ENCODE data around the gene TEC. TPM values are rescaled to one million over a fixed set of nuclear protein-coding genes. Genes with fewer than 3 reads are reported as not detected.
"Not testable (repeated sequence)": the region's sequence is repeated elsewhere in the genome, so short reads cannot be mapped to it uniquely, and the experiment has no call there.

TEC gene
- total RNA-seq, 2 experiments from 2014 or later = 1.7 to 2.2 TPM

DNA sequence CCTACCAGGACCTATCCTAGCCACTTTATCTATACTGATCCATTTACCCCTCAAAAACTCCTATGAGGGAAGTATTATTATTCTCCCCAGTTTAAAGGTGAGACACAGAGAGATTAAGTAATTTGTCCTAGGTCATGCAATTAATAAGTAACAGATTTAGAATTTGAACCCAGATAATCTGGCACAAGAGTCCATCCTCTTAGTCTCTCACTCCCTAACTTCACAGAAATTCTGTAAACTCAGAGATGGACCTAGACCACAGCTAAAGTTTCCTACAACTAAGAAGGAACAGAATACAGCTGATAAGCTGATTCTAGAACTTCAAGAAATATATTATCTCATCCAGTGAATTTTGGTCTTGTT is 58.7 kb downstream of the TEC start:
- ChIA-PET POLR2A (no interaction called here), CTCF (no interaction called here)

DNA sequence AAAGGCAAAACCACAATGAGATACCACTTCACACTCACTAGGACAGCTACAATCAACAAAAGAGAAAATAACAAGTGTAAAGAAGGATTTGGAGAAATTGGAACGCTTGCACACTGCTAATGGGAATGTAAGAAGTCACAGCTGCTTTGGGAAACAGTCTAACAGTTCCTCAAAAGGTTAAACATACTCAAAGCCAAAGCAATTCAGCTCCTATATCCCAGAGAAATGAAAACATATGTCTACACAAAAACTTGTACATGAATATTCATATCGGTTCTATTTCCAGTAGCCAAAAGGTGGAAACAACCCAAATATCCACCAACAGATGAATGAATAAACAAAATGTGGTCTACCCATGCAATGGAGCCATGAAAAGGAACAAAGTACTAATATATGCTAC is 64.0 kb downstream of the TEC start:
- ChIA-PET POLR2A (no interaction called here), CTCF (no interaction called here)

DNA sequence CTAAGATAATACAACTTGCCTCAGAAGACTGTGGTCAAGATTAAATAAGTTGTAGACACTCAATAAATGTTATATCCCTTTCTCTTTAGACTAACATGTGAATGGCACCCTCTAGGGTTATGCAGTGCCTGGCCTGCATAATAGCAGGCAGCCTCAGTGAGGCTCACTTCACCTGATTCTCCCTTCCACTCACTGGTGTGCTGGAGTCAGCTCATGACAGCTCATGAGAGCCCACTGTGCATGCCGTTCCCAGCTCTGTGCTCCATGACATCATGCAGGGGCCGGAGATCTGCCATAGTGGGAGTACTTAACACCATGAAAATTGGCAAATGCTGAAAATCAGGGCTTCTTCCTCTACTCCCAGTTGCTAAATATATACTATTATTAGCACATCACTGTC is 64.5 kb downstream of the TEC start:
- CTCF ChIA-PET = interaction anchor here (0.5 kb wide), 1 partner anchor 96 kb away, joined by 3 read pairs; no protein-coding TSS in a partner anchor
- POLR2A ChIA-PET = no interaction called here

DNA sequence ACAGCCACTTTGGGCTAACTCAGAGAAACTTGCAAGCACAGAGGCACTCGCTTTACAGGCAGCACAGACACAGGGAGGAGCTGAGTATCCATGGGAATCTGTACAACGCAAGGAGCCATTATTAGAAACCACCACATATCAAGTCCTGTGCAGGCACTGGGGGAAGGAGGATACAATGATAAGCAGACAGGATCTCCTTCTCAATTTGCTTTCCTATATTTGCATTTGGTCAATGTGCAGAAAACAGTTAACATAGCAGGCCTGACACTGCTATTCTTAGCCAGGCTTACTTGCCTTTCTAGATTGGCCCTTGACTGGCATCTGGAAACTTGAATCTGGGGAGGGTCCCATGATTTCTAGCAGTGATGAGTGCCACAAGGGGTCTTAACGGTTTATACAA is 65.8 kb downstream of the TEC start:
- POLR2A ChIA-PET = no interaction called here
- CTCF ChIA-PET = no interaction called here

DNA sequence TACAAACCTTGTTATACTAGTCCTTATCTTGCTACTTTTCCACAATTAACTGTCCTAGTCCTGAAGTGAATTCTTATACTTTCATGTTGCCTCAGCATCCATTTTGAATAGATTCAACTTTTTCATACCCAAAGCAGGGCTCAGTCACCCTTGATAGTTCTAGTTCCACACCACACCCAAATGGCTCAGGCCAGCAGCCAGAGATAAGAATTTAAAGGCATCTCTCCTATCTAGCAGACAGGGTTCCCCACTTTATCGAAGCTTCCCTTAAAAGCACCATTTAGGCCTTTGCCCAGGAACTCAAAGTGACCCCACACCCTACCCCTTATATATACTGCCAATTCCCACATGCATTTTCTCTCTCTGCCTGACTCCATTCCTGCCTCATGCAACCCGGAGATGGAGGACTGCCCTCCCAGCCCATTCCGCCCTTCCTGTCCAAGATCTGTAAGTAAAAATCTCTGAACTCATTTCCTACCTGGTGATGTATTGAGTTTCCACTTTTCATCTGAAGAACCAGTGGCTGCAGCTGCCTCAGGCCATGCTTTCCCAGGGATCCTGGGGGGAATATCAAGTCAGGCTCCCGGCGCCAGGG is 71.9 kb downstream of the TEC start:
- ChIA-PET POLR2A (no interaction called here), CTCF (no interaction called here)

DNA sequence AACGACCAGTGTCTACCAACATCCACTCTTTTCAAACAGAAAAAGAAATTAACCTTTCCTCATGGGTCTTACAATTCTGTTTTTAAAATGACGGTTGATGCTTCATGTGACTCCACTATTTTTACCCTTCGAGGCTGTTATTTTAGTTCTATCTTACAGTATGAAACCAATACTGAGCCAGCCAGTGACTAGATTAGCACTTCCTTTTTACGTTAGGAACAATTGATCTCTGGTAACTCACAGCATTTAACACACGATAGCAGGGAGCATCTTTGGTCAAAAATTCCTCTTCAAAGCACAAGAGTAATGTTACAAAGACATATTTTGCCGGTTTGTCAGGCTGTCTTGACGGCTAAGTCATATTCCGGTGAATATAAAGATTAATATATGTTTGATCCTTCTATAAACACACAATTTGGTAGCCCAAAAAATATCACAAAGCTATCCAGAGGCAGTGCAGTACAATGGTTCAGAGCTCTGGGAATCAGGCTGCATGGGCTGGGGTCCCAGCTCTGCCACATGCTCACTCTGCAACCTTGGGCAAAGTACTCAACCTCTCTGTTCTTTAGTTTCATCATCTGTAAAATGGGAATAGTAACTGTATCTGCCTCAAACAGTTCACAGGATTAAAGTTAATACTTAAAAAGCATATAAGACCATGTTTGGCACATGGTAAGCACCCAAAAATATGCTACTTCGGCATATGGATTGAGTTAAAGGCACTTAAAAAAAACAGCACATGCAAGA is 72.7 kb downstream of the TEC start:
- POLR2A ChIA-PET = no interaction called here

DNA sequence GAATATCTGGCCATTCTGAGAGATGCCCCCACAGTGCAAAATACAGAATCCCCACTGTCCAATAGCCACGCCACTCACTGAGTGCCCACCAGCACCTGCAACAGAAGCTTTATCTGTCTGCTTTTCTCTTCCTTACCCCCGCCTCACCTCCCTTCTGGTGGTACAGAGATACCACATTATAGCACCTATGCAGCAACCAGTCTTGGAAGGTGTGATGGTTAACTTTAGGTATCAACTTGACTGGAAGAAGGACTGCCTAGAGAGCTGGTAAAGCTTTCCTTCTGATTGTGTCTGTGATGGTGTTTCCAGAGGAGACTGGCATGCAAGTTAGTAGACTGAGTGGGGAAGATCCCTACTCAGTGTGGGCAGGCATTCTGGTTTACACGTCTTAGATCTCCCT is 73.8 kb downstream of the TEC start:
- ChIA-PET POLR2A (no interaction called here), CTCF (no interaction called here)

More for the DNA sequence above, 72.7 kb downstream of the TEC start:
- CTCF ChIA-PET = no interaction called here

DNA sequence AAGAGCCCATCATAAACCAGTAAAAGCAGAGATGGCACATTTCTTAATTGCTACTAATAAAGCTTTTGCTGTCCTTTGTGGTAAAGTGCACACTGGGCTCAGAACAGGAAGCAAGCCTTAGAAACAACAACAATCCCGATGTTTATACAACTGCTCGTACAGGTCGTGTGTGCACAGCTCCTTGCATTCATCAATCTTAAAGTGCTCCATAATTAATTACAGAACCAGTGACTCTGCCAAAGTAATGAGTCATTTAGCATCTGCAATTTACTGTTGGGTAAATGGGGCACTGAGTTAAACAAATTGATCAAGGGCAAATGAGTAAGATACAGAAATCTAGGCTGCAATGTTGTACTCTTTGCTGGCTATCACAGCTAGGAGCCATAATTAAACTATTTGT is 74.3 kb downstream of the TEC start:
- ChIA-PET POLR2A (no interaction called here), CTCF (no interaction called here)

DNA sequence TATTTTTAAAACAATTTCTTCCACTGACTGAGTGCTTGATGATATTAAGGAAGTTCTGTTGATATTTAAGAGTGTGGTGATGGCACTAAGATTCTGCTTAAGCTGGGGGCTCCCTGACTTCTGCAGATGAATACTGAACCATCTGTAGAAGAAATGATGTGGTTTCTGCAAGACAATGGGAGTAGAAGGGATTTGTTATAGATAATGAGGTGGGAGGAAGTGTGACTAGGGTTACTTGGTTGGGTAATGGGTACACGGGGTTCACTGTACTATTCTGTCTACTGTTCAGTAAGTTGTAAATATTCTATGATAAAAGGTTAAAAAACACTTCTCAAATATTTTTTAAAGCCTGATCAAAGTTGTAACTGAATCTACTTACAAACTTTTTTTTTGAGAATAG is 74.7 kb downstream of the TEC start:
- POLR2A ChIA-PET = no interaction called here
- CTCF ChIA-PET = no interaction called here

DNA sequence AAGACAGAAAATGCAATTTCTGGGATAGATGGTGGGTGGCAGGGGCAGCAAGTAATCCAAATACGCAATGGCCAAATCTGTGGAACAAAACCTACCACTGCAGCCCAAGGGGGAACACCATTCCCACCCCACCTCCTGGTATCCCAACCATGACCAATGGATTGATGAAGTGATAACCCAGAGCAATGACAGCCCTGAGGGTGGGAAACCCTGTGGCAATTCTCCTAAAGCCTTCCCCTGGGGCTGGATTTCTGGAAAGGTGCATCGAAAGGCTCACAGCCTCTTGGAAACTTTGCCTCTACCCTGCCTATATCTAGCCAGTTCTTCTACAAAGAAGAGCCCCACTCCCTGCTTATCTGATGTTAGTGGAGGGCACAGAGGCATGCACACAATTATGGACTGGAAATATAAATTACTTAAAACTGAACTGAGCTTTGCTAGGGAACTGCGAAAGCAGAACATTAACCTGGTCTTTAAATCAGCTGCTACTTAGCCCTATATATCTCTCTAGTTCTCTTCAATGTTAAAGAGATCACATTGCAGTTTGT is 75.6 kb downstream of the TEC start:
- ChIA-PET POLR2A (no interaction called here), CTCF (interaction anchor here (0.6 kb wide), 1 partner anchor 39 kb away, joined by 3 read pairs; no protein-coding TSS in a partner anchor)

DNA sequence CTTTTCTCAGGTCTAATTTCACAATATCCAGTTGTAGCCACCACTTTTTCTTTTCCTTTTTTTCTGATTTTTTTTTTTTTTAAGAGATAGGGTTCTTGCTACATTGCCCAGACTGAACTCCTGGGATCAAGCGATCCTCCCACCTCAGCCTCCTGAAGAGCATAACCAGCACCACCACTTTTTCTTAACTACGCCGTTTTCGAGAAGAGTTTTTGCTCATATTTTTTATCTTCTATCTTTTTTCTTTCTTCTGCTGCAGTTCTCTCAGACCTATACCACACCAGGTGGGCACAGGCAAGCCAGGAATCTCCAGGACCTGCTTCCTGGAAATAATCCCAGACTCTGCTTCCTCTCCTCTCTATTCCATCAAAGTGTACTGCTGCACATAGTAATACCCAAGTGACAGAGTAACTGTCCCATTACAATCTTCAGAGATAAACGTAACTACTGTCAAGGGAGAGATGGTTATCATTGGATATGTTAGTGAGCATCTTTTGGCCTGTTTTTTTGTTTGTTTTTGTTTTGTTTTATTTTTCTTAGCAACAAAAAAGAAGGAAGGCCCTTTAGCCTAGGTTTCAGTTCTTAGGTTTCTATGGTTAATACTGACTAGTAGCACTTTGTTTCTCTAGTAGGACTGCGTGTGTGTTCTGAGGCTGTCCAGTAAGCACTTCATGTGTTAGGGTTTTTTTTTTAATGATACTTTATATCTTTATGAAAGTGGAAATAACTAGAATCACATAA is 76.4 kb downstream of the TEC start:
- POLR2A ChIA-PET = no interaction called here
- CTCF ChIA-PET = interaction anchor here (0.6 kb wide), 1 partner anchor 40 kb away, joined by 3 read pairs; no protein-coding TSS in a partner anchor

DNA sequence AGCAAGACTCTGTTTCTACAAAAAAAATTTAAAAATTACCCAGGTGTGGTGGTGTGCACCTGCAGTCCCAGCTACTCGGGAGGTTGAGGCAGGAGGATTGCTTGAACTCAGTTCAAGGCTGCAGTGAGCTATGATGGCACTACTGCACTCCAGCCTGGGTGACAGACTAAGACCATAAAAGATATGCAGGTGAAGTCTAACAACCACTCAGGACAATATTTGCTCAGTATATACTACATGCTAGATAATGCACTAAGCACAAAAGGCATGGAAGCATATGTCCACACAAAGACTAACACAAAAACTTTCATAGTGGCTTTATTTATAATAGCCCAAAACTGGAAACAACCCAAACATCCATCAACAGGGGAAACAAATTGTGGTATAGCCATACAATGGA is 77.9 kb downstream of the TEC start:
- CTCF ChIA-PET = no interaction called here
- POLR2A ChIA-PET = no interaction called here

DNA sequence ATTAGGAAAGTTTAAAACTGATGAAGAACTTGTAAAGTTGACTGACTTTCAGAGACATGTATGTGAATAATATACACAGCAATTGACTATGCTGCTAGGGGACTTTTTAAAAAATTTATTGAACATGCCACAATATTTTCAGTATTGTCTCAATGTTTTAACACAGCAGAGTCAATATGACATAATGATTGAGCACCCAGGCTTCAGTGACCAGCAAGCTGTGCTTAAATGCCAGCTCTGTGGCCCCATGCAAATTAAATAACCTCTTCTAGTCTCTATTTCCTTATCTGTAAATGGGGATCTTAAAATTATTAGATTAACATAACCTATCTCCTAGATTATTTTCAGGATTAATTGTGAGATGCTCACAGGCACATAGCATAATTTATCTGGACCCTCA is 78.8 kb downstream of the TEC start:
- ChIA-PET CTCF (no interaction called here), POLR2A (no interaction called here)

DNA sequence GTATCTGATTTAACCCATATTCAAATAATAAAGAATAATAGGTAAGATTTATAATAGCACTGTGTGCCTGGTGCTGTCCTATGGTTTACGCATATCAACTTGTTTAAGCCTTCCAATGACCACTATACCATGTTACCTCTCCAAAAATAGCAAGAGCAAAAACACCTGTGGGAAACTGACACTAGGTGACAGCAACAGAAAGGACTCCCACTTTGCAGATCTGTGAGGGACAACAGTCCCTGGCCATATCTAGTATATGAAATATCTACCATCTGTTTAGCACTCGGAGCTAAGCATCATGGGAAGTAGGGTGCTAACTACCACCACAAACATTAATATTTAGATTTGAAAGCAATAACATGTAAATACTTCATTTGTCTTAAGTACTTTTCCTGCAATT is 79.9 kb downstream of the TEC start:
- POLR2A ChIA-PET = no interaction called here

DNA sequence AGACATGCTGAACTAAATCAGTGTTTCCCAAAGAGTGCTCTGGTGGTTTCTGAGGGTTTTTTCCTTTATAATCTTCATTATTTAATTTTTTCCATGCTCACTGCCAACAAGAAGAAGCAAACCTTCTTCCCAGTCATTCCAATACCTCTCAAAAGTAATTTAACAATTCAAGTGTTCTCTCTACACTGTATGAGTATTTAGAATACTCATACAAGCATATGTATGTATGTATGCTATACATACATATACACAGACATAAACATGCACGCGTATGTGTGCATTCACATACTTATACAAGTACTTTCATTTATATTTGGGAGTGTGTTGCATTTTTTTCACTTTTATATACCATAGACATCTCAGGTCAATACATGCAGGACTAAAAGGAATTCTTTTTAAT is 81.2 kb downstream of the TEC start:
- ChIA-PET POLR2A (no interaction called here), CTCF (no interaction called here)

More for the DNA sequence above, 79.9 kb downstream of the TEC start:
- CTCF ChIA-PET = no interaction called here

DNA sequence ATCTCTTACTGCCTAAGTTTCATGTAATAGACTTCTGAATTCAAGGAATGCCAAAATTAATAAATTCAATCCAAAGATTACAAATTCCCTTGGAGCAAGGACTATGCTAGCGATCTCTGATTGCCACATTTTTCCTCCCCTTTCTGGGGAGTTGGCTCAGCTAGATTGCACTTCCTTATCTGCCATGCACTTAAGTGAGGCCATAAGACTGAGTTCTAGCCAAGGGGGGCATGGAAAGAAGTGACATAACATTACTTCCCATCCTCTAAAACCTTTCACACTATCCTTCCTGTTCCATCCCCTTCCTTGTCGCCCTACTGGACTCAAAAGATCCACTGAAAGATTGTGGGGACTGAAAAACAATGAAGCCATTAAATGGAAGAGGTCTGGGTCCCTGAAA is 81.8 kb downstream of the TEC start:
- ChIA-PET POLR2A (no interaction called here), CTCF (no interaction called here)

DNA sequence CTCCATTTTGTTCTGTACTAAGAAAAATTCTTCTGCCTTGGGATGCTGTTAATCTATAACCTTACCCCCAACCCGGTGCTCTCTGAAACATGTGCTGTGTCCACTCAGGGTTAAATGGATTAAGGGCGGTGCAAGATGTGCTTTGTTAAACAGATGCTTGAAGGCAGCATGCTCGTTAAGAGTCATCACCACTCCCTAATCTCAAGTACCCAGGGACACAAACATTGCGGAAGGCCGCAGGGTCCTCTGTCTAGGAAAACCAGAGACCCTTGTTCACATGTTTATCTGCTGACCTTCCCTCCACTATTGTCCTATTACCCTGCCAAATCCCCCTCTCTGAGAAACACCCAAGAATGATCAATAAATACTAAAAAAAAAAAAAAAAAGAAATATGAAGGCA is 82.6 kb downstream of the TEC start:
- POLR2A ChIA-PET, CTCF ChIA-PET: not testable (repeated sequence)

DNA sequence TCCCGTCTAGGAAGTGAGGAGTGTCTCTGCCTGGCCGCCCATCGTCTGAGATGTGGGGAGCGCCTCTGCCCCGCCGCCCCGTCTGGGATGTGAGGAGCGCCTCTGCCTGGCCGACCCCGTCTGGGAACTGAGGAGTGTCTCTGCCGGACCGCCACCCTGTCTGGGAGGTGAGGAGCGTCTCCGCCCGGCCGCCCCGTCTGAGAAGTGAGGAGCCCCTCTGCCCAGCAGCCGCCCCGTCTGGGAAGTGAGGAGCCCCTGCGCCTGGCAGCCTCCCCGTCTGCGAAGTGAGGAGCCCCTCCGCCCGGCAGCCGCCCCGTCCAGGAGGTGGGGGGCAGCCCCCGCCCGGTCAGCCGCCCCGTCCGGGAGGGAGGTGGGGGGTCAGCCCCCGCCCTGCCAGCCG is 83.2 kb downstream of the TEC start:
- CTCF ChIA-PET, POLR2A ChIA-PET: not testable (repeated sequence)

DNA sequence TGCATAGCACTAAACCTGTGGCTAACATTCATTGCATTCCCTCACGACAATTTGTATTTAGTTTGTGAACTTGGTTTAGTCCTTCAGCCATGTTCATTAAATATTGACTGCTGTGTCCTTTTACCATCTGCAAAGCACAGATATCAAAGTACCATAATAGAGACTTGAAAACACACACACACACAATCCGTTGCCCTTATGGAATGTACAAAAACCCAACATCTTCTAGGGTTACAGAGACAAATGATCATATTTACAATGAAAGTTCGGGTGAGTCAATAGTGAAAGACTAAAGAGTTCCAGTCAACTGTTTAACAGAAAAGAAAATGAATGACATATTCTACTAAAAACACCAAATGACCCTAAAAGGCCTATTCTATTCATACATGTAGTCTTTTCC is 84.8 kb downstream of the TEC start:
- ChIA-PET CTCF (no interaction called here), POLR2A (no interaction called here)

DNA sequence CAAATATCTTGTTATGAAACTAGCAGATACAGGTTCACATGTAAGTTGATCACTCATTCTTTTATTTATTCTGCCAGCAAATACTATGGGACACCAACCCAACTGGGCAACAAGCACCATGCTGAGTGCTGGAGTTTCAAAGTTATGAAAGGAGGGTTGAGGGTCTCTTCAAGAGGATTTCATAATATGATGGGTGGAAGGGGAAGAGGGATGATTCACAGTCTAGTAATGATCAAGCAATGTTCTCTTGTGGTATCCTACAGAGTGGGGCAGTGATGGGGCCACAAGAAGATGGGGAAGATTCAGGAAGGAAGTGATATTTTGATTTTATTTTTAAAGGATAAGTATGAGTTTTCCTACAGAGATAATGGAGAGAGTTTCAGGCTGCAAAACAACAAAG is 89.4 kb downstream of the TEC start:
- ChIA-PET POLR2A (no interaction called here), CTCF (no interaction called here)

DNA sequence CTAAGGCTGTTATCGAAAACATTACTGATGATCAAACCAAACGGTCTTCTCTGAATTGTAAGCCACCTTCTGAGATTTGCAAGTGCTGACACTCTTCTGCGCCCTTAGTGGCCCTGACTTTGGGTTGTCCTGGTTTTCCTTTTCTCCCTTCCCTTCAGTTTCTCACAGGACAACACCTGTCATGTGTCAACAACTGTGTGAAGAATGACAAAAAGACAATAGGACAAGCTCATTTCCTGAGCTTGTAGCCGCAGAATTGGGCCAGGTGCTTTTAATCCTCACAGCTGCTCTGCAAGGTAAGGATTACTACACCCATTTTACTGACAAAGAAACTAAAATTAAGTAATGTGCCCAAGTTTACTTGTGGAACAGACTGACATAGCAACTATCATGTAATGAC is 90.7 kb downstream of the TEC start:
- POLR2A ChIA-PET = interaction anchor here (0.6 kb wide), 1 partner anchor 114 kb away, joined by 3 read pairs; no protein-coding TSS in a partner anchor

More for the DNA sequence above, 90.7 kb downstream of the TEC start:
- CTCF ChIA-PET = interaction anchor here (0.7 kb wide), 1 partner anchor 74 kb away, joined by 3 read pairs; no protein-coding TSS in a partner anchor

Data from activated CD8-positive, alpha-beta memory T cell treated with anti-CD3 and anti-CD28 coated beads for 36 hours (primary cell).